ENCODE data around the gene GALNT10. TPM values are rescaled to one million over a fixed set of nuclear protein-coding genes. Genes with fewer than 3 reads are reported as not detected.

GALNT10 gene
- total and polyA plus RNA-seq, 2 of the 4 experiments (the other 2 are of a cell fraction) = 46.2 to 67.0 TPM

- H2AK5ac ChIP-seq (ENCODE audit: low read depth, low read length) = no peak overlapping the region
- in situ Hi-C loops (cut with MboI; ENCODE audit: low sequenced_read_pairs) = no loop called here
- CTCF ChIA-PET = interaction anchor here (0.5 kb wide), 1 partner anchor 15 kb away, joined by 4 read pairs; no protein-coding TSS in a partner anchor
Measured at GRCh38 chr5:154230526-154230925, 40.0 kb downstream of the GALNT10 start.

More at GRCh38 chr5:154230526-154230925, 40.0 kb downstream of the GALNT10 start:
- H3K18ac ChIP-seq (ENCODE audit: low read depth, low read length) = no peak overlapping the region
- H3K79me1 ChIP-seq (ENCODE audit: low read depth in 1 of 2, low read length in 2 of 2) = peaks cover 32 to 58% of the 10 kb centered on the region in 2 experiments
- H4K5ac ChIP-seq (ENCODE audit: low read depth, low read length) = no peak overlapping the region
- no peaks in the 10 kb centered on the region; the same call in 1 of the 2 replicates for H3K36me3 ChIP-seq (ENCODE audit: control insufficient read depth, insufficient read depth, low read length)
- no peak overlapping the region for H3K9ac ChIP-seq (ENCODE audit: low read depth, low read length)
- no peak overlapping the region for H4K8ac ChIP-seq (ENCODE audit: low read depth in 2 of 2, low read length in 2 of 2)
- H2BK120ac ChIP-seq (ENCODE audit: low read depth, low read length) = no peak overlapping the region
- H4K20me1 ChIP-seq (ENCODE audit: insufficient read depth, low read length) = no peaks in the 10 kb centered on the region
- peaks cover 2% of the 10 kb centered on the region; the same call in 1 of the 2 replicates for H3K9me3 ChIP-seq (ENCODE audit: control insufficient read depth, insufficient read depth, low read length)
- no peak overlapping the region for H3K56ac ChIP-seq (ENCODE audit: extremely low read depth, insufficient read depth, low read length)
- no peak overlapping the region for H3K23ac ChIP-seq (ENCODE audit: low read depth, low read length)
- POLR2A ChIA-PET (ENCODE audit: unreplicated experiment) = no interaction called here
- H3K4me2 ChIP-seq (ENCODE audit: low read depth, low read length) = no peak overlapping the region
- no peak for DNase-seq
- H3K4me1 ChIP-seq (ENCODE audit: control insufficient read depth, insufficient read depth, low read length) = no peaks in the 10 kb centered on the region
- H2BK20ac ChIP-seq (ENCODE audit: low read depth, low read length) = no peak overlapping the region
- H3K14ac ChIP-seq (replicated peaks; ENCODE audit: low read depth, low read length) = no peak overlapping the region
- peaks cover 3% of the 10 kb centered on the region; the same call in 1 of the 2 replicates for H3K9me1 ChIP-seq (ENCODE audit: insufficient read depth, low read length)
- H2BK15ac ChIP-seq (ENCODE audit: low read depth, low read length) = no peak overlapping the region
- no peak overlapping the region for H2AFZ ChIP-seq (replicated peaks; ENCODE audit: low read length, poor library complexity)
- no peak overlapping the region for H4K91ac ChIP-seq (ENCODE audit: insufficient read depth, low read depth, low read length)
- no peak for ATAC-seq (ENCODE audit: low read depth)
- BruUV-seq (replicated peaks) = no TSS peak
- no peak overlapping the region for H2BK5ac ChIP-seq (ENCODE audit: low read depth, low read length, poor library complexity, severe bottlenecking)
- no peak overlapping the region for H3K4ac ChIP-seq (ENCODE audit: low read depth, low read length)
- H3K27me3 ChIP-seq (ENCODE audit: control insufficient read depth, insufficient read depth, low read length) = no peaks in the 10 kb centered on the region
- no peak overlapping the region for H3K27ac ChIP-seq (ENCODE audit: insufficient read depth, low read length)
- TF ChIP-seq MAFK (IDR thresholded peaks at IDR 0.05; ENCODE audit: low read depth, low read length) = no peak
- no peak for TF ChIP-seq POLR2A (IDR thresholded peaks at IDR 0.05; ENCODE audit: low read depth, low read length)
- no peak for TF ChIP-seq NFE2L2 (IDR thresholded peaks at IDR 0.05; ENCODE audit: low read depth, low read length)
- no peak for TF ChIP-seq BHLHE40 (IDR thresholded peaks at IDR 0.05; ENCODE audit: low read depth, low read length)
- no peak for TF ChIP-seq RCOR1 (IDR thresholded peaks at IDR 0.05; ENCODE audit: insufficient replicate concordance, low read length)
- no peak for TF ChIP-seq MAZ (IDR thresholded peaks at IDR 0.05; ENCODE audit: borderline replicate concordance, low read depth, low read length)
- TF ChIP-seq CHD1 (IDR thresholded peaks at IDR 0.05; ENCODE audit: low read depth, low read length) = no peak
- no peak for TF ChIP-seq CTCF (conservative IDR thresholded peaks at IDR 0.05; ENCODE audit: low read depth, low read length)
- TF ChIP-seq MXI1 (IDR thresholded peaks at IDR 0.05; ENCODE audit: borderline replicate concordance, low read depth, low read length) = no peak
- TF ChIP-seq CEBPB (IDR thresholded peaks at IDR 0.05; ENCODE audit: low read depth, low read length) = no peak
- dilution Hi-C loops (cut with HindIII; ENCODE audit: low sequenced_read_pairs, unreplicated experiment) = no loop called here
- no peak overlapping the region for H3K4me3 ChIP-seq (ENCODE audit: insufficient read depth, low read depth, low read length)
- intact Hi-C loops (cut with micrococcal nuclease) = no loop called here
- H2AK9ac ChIP-seq (replicated peaks; ENCODE audit: low read depth, low read length, poor library complexity) = no peak overlapping the region

Data from IMR-90 (cell line).